Left lung (tissue), 10 donors: ENCODE results near the gene ARMC5. TPM values are rescaled to one million over a fixed set of nuclear protein-coding genes. Genes with fewer than 3 reads are reported as not detected.

Experiments
- ATAC-seq: fragments of 200-7000 bp; cut with Tn5 transposase; one replicate; pipeline ENCODE4 v1.9.1; 2020; ENCODE audit warnings: moderate library complexity
- DNase-seq, 4 donors: peaks; one replicate each; pipeline ENCODE4 v3.0.0-alpha.2; 2013 to 2020
- H3K27ac ChIP-seq, 2 donors: fragments of 200-600 bp; sonication (generic) in 1 of 2; one replicate each; pipeline versions ENCODE4 v1.5.0 to v1.8.0; 2020 to 2021
- H3K27me3 ChIP-seq, 2 donors: fragments of 200-600 bp; sonication (generic) in 1 of 2; one replicate each; pipeline versions ENCODE4 v1.5.0 to v1.8.0; 2020 to 2021
- H3K36me3 ChIP-seq, 2 donors: fragments of 200-600 bp; sonication (generic) in 1 of 2; one replicate each; pipeline versions ENCODE4 v1.5.0 to v1.8.0; 2020 to 2021
- H3K4me1 ChIP-seq, 2 donors: fragments of 200-600 bp; one replicate each; pipeline ENCODE4 v1.8.0; 2021
- H3K4me3 ChIP-seq, 2 donors: fragments of 200-600 bp; sonication (generic) in 1 of 2; one replicate each; pipeline versions ENCODE4 v1.5.0 to v1.8.0; 2020 to 2021; ENCODE audit warnings: mild to moderate bottlenecking in 1 of 2
- H3K9me3 ChIP-seq, 2 donors: fragments of 200-600 bp; sonication (generic) in 1 of 2; one replicate each; pipeline versions ENCODE4 v1.5.0 to v1.8.0; 2020 to 2021
- CTCF ChIP-seq, 2 donors: fragments of 200-600 bp; sonication (generic) in 1 of 2; IDR thresholded peaks; one replicate each; pipeline versions ENCODE4 v1.5.0 to v1.8.0; 2021; ENCODE audit warnings: antibody characterized with exemption in 2 of 2
- intact Hi-C, 2 donors: fragments of 100-400 bp; cut with DNase I; formaldehyde crosslinking; loops; one replicate each; pipeline versions ENCODE4 v1.11.2 to v1.14.2; 2022
- polyA plus RNA-seq, 6 donors: library from polyadenylated mRNA; unstranded; fragments of 120-200 nt; gene quantifications; one replicate each; pipeline ENCODE4 v1.2.1, GENCODE V29; 2013; ENCODE audit not compliant: insufficient read length in 6 of 6
- total RNA-seq, 2 donors: library from RNA; stranded (reverse); fragmentation: NEBNext Ultra II Directional; extraction: Animal tissue kit (Norgen Biotek cat#: 25700); gene quantifications; one replicate each; pipeline ENCODE4 v1.2.1, GENCODE V29; 2021
- donor health status: DM: no; HTN: yes; CAD: no.
- donor health status: DM: no; HTN: no; CAD: no.

The ARMC5 gene
- total and polyA plus RNA-seq, 8 donors = 8.5 to 14.8 (median 10.4) TPM

- no peak for ATAC-seq
- H3K9me3 ChIP-seq = no peaks in the 10 kb centered on the region
- intact Hi-C loops = no loop called here
- H3K4me1 ChIP-seq = peaks cover 0 to 10% of the 10 kb centered on the region in 2 donors
- H3K27ac ChIP-seq = no peak overlapping the region
- TF ChIP-seq CTCF (IDR thresholded peaks at IDR 0.05) = no peak
- no peak overlapping the region for H3K4me3 ChIP-seq
- no peaks in the 10 kb centered on the region for H3K36me3 ChIP-seq
- DNase-seq = no peak
- no peaks in the 10 kb centered on the region for H3K27me3 ChIP-seq
Observed at GRCh38 chr16:31513884-31514283, 54.6 kb downstream of the ARMC5 start.

Other genes starting within 250 kb of the ARMC5 start
- under 1 TPM; 0.06 to 0.08 TPM for gene TRIM72, start 245.4 kb upstream of the ARMC5 start, total RNA-seq
- gene TRIM72, start 245.4 kb upstream of the ARMC5 start, polyA plus RNA-seq = under 1 TPM; 0.14 to 0.24 (median 0.18) TPM
- not detected for gene PYDC1, start 242.4 kb upstream of the ARMC5 start, total RNA-seq
- gene PYDC1, start 242.4 kb upstream of the ARMC5 start, polyA plus RNA-seq = not detected
- gene ITGAM, start 199.5 kb upstream of the ARMC5 start, total RNA-seq = 10 to 100 TPM; 44.5 to 91.3 TPM
- gene ITGAM, start 199.5 kb upstream of the ARMC5 start, polyA plus RNA-seq = 1 to 10 TPM; 2.3 to 5.1 (median 3.2) TPM
- 100 to 1,000 TPM in 1 of 2 donors, 10 to 100 TPM in 1; 71.5 to 134 TPM for gene ITGAX, start 104.3 kb upstream of the ARMC5 start, total RNA-seq
- 1 to 10 TPM in 5 of 6 donors, under 1 TPM in 1; 0.94 to 2.0 (median 1.4) TPM for gene ITGAX, start 104.3 kb upstream of the ARMC5 start, polyA plus RNA-seq
- under 1 TPM; 0.31 to 0.35 TPM for gene ITGAD, start 66.2 kb upstream of the ARMC5 start, total RNA-seq
- under 1 TPM in 4 of 6 donors, not detected in 2; 0.04 to 0.24 (median 0.15) TPM for gene ITGAD, start 66.2 kb upstream of the ARMC5 start, polyA plus RNA-seq
- under 1 TPM in 1 of 2 donors, not detected in 1; 0.67 TPM for gene COX6A2, start 31.1 kb upstream of the ARMC5 start, total RNA-seq
- not detected for gene COX6A2, start 31.1 kb upstream of the ARMC5 start, polyA plus RNA-seq
- gene ZNF843, start 16.7 kb upstream of the ARMC5 start, total RNA-seq = 1 to 10 TPM; 1.5 to 1.6 TPM
- 1 to 10 TPM; 1.5 to 2.5 (median 2.2) TPM for gene ZNF843, start 16.7 kb upstream of the ARMC5 start, polyA plus RNA-seq
- gene TGFB1I1, start 12.7 kb downstream of the ARMC5 start, total RNA-seq = 10 to 100 TPM; 49.3 to 70.3 TPM
- gene TGFB1I1, start 12.7 kb downstream of the ARMC5 start, polyA plus RNA-seq = 10 to 100 TPM; 59.4 to 85.3 (median 66.8) TPM
- 1 to 10 TPM in 1 of 2 donors, under 1 TPM in 1; 0.92 to 1.4 TPM for gene SLC5A2, start 23.6 kb downstream of the ARMC5 start, total RNA-seq
- 10 to 100 TPM in 5 of 6 donors, 1 to 10 TPM in 1; 7.7 to 18.8 (median 14.5) TPM for gene SLC5A2, start 23.6 kb downstream of the ARMC5 start, polyA plus RNA-seq
- 10 to 100 TPM; 58.2 to 67.4 TPM for gene RUSF1, start 48.9 kb downstream of the ARMC5 start, total RNA-seq
- 10 to 100 TPM; 68.2 to 87.2 (median 82.1) TPM for gene RUSF1, start 48.9 kb downstream of the ARMC5 start, polyA plus RNA-seq
- gene AHSP, start 68.4 kb downstream of the ARMC5 start, total RNA-seq = not detected
- gene AHSP, start 68.4 kb downstream of the ARMC5 start, polyA plus RNA-seq = 10 to 100 TPM in 4 of 6 donors, 1 to 10 TPM in 2; 6.2 to 18.2 (median 11.9) TPM